GM12873 (cell line): Measurements from ENCODE around the gene DHX15.

Experiments used
- TF ChIP-seq, protein P1 (sequence below): IDR thresholded peaks from 2 replicates; pipeline ENCODE4 v1.5.1; 2012; ENCODE audit warnings: low read depth, mild to moderate bottlenecking, moderate library complexity, low read length, control low read depth; ENCODE audit not compliant: insufficient read depth; ENCODE audit errors: missing control alignments

Gene DHX15

DNA sequence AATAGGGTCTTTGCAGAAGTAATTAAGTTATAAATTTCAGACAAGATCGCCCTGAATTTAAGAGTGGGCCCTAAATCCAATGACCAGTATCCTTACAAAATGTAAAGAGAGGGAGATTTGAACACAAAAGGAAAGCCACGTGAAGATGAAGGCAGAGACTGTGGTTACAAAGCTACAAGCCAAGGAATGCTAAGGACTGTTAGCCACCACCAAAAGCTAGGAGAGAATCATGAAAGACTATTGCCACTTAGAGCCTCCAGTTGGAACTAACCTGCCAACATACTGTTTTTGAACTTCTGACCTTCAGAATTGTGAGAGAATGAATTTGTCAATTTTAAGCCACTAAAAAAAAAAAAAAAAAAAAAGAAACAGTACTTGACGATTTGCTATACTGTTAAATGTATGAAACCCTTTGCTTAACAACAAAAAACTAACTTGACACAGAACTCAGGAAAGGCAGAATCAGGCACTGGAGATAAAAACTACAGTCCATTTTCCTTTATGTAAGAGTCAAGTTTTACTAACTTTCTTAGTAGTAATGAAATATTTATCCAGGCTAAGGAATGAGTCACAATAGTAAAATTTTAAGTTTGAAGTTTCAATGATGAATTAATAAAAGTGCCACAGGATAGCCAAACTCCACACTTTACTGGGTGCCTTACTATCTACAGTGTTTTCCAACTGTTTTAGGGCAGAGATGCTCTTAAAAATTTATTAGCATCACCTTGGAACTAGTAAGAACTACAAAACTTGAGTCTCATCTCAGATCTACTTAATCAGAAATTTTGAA lies 25.1 kb downstream of the DHX15 start:
- TF ChIP-seq, protein P1, sequence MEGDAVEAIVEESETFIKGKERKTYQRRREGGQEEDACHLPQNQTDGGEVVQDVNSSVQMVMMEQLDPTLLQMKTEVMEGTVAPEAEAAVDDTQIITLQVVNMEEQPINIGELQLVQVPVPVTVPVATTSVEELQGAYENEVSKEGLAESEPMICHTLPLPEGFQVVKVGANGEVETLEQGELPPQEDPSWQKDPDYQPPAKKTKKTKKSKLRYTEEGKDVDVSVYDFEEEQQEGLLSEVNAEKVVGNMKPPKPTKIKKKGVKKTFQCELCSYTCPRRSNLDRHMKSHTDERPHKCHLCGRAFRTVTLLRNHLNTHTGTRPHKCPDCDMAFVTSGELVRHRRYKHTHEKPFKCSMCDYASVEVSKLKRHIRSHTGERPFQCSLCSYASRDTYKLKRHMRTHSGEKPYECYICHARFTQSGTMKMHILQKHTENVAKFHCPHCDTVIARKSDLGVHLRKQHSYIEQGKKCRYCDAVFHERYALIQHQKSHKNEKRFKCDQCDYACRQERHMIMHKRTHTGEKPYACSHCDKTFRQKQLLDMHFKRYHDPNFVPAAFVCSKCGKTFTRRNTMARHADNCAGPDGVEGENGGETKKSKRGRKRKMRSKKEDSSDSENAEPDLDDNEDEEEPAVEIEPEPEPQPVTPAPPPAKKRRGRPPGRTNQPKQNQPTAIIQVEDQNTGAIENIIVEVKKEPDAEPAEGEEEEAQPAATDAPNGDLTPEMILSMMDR = no peak

DNA sequence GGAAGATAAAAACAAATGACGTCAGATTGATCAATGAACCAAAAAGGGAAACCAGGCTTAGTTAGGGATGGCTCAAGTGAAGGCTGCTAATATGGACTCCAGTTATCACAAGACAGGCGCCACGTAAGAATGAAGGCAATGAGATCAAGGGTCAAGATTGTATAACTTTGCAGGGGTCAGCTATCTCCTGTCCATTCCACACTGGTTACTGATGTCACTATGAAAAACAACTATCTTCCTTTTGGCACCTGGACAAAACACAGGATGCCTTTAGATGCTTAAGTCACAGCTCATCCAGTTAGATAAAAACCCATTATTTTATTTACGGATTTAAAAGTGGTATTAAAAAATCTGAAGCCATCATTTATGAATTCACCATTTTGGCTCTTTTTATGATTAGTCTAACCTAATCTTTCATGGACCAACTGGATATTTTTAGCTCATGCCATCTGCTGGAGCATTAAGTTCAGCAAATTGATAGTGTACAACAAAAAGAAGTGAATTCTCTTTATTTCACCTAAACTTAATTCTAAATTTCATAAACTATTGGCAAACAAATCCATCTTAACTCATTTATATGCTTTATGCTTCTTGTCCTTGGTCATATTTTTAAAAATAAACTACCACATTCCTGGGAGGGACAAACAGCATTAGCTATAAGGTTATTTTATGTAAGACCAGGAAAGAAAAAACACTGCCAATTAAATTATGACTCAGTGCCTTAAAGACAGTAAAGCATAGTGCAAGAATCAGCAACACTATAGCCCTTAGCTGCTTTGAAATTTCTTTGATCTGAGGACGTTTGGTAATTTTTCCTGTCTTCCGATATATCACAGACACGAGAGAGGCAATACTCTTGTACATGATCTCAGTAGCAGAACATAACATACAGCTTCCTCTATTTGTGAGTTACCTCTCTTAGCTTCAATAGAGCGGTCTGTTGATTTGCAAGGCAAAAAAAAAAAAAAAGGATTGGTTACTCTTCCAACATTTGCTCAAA lies 27.0 kb downstream of the DHX15 start:
- TF ChIP-seq, protein P1 = no peak

DNA sequence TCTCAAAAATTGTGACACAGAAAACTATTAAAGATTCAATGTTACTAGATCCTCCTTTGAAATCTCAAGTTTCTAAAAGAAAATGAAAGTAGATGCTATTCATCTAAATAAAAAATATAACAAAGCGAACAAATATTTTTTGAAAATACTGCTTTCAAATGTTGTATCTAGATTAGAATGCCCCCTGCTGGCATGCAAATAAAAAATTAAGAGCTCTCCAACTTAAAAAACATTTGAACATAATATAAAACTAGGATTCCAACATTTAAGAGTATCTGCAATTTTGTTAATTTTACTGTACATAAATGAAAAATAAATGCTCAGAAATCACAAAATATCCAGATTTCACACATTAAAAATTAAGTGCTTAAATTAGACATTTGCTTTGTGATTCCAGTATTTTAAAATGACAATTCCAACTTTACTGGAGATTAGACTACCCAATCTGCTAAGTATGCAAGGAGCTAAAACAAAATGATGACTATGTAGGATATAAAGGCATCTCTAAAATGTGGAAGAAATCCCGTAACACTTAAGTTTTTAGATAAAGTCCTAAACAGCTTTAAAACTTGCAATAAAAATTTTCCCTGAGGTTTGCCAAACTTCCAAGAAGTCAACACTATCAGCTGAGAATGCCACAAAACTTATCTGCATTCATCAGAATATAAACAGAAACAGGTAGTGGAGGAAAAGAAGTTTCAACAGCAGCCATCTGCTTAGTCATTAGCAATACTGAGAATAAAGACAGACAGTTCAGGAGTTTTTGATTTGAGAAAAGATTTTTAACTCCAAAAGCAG lies 32.7 kb downstream of the DHX15 start:
- TF ChIP-seq, protein P1 = peak; percentile 15

DNA sequence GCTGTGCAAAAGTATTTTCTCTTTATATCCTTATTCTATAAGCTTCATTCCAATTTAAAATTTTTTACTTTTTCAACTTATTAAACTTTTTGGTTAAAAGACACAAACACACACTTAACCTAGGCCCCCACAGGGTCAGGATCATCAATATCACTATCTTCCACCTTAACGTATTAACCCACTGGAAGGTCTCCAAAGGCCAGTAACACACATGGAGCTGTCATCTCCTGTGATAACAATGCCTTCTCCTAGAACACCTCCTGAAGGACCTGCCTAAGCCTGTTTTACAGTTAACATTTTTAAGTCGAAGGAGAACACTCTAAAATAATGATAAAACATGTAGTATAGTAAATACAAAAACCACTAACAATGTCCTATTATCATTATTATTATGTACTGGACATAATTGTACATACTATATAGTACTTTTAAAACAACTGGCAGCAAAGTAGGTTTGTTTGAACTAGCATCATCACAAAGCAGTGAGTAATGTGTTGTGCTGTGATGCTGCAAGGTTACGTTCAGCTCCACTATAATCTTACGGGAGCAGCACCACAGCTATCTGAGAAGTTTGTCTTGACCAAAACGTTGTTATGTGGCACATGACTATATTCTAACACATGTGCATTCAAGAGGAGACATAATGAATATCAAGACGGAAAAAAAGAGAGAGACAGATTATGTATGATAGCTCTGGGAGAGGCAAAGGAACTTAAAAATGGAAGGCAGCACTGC lies 33.7 kb downstream of the DHX15 start:
- TF ChIP-seq, protein P1 = no peak

DNA sequence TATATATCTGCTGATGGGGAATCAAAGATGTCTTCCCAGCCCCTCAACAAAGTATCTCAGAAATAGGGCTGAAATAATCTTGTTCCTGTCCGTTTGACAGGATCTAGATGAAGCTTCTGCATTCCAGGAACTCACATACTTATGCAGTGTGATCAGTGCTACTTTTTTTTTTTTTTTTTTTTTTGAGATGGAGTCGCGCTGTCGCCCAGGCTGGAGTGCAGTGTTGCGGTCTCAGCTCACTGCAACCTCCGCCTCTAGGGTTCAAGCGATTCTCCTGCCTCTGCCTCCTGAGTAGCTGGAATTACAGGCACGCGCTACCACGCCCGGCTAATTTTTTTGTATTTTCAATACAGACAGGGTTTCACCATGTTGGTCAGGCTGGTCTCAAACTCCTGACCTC lies 36.4 kb downstream of the DHX15 start:
- TF ChIP-seq, protein P1 = no peak

DNA sequence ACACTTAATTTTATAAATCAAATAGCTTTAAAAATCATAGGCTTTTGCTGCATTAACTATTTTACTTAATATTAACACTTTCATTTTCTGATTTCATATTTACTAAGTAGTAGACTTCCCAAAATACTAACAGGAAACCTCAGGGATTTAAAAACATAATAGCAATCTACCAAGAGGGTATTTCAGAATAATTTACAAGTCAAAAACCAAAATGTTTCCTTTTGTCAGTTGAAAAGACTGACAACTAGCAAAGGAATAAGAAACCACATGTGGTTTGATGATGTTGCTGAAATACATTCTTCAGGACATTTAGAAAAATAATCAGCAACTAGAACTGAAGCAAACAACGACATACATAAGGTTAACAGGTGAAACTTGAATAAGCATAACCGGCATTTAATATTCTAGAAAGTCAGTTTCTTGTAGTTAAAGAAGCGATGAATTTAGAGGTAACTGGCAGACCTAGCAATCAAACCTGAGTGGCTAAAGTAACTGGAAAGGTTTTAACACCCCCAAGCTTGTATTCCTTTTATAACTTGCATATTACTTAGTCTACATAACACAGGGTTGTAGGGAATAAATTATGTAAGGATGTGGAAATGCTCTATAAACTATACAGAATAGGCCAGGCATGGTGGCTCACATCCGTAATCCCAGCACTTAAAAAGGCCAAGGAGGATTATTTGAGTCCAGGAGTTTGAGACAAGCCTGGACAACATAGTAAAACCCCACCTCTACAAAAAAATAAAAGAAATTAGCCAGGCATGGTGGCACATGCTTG lies 40.0 kb downstream of the DHX15 start:
- TF ChIP-seq, protein P1 = no peak
